Activated CD4-positive, alpha-beta T cell treated with anti-CD3 and anti-CD28 coated beads for 36 hours (primary cell): ENCODE results near the gene ERVMER34-1. TPM values are rescaled to one million over a fixed set of nuclear protein-coding genes. Genes with fewer than 3 reads are reported as not detected.

Experiments used
- ATAC-seq: fragments of 200-7000 bp; cut with Tn5 transposase; one replicate; pipeline ENCODE4 v1.10.0; 2021; ENCODE audit warnings: mild to moderate bottlenecking, moderate library complexity
- CTCF ChIA-PET: fragments of 350-600 bp; sonication (Branson Sonifier 250); formaldehyde crosslinking; loops from one replicate; lab custom pipeline; 2021; ENCODE audit warnings: antibody characterized with exemption; lab: Charles Lee
- POLR2A ChIA-PET: fragments of 350-600 bp; sonication (Branson Sonifier 250); formaldehyde crosslinking; loops from one replicate; lab custom pipeline; 2021; ENCODE audit warnings: antibody characterized with exemption, inconsistent platforms; lab: Charles Lee
- DNase-seq: peaks from one replicate; pipeline ENCODE4 v3.0.0-alpha.2; 2020
- H3K27ac Mint-ChIP-seq: one replicate; pipeline ENCODE4 v1.8.0; 2021; ENCODE audit warnings: mixed read lengths
- H3K27me3 Mint-ChIP-seq: one replicate; pipeline ENCODE4 v1.8.0; 2021; ENCODE audit warnings: mixed read lengths
- H3K36me3 Mint-ChIP-seq: one replicate; pipeline ENCODE4 v1.8.0; 2021; ENCODE audit warnings: low read depth, mixed read lengths
- H3K4me1 Mint-ChIP-seq: one replicate; pipeline ENCODE4 v1.8.0; 2021; ENCODE audit warnings: mixed read lengths
- H3K4me3 Mint-ChIP-seq: one replicate; pipeline ENCODE4 v1.8.0; 2021; ENCODE audit warnings: mild to moderate bottlenecking, moderate library complexity, mixed read lengths
- H3K9me3 Mint-ChIP-seq: one replicate; pipeline ENCODE4 v1.8.0; 2021; ENCODE audit warnings: low read depth, mixed read lengths
- intact Hi-C, 2 experiments: fragments of 100-400 bp; cut with DNase I in 1 of 2; cut with micrococcal nuclease in 1 of 2; formaldehyde crosslinking; loops; one replicate each; pipeline versions ENCODE4 v1.14.2 to v1.15.1; 2022 to 2024; cut with DNase I, micrococcal nuclease
- total RNA-seq, 2 experiments: library from RNA; stranded (reverse); gene quantifications; one replicate each; pipeline ENCODE4 v1.2.3, GENCODE V29; 2021

ERVMER34-1 gene
- total RNA-seq, 2 experiments from 2014 or later, result 0.14 to 0.67 TPM

DNA sequence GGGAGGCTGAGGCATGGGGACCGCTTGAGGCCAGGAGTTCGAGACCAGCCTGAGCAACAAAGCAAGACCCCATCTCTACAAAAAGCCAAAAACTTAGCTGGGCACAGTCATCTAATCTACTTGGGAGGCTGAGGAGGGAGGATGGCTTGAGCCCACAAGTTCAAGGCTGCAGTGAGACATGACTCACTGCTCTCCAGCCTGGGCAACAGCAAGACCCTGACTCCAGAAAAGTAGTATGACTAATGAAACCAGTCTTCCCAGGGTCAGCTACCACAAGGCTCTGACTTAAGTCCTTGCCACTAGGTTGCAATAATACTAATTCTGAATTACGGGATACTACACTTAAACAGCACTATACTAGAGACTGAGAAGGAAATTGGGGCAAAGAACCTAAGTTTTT lies 33.1 kb downstream of the ERVMER34-1 start:
- Mint-ChIP-seq H3K4me3 (no peak overlapping the region), H3K27me3 (no peaks in the 10 kb centered on the region), H3K9me3 (no peaks in the 10 kb centered on the region), H3K27ac (peak overlapping the region; percentile 55), H3K4me1 (peaks cover 36% of the 10 kb centered on the region), H3K36me3 (peaks cover 65% of the 10 kb centered on the region)
- no peak for ATAC-seq
- DNase-seq, result no peak
- POLR2A ChIA-PET, result no interaction called here
- intact Hi-C loops, result loop anchor here in 1 of 2 experiments (10.0 kb wide), 2 partner anchors 417 to 647 kb away; partner anchors contain the start of gene SCFD2
- CTCF ChIA-PET, result interaction anchor here (0.6 to 1.8 kb wide), 2 partner anchors 173 to 224 kb away, joined by 3 to 4 read pairs; no protein-coding TSS in a partner anchor

GRCh38 chr4:52716364-52717151 lies 34.7 kb downstream of the ERVMER34-1 start:
- ATAC-seq (no peak), DNase-seq (no peak)
- ChIA-PET CTCF (interaction anchor here (1.8 kb wide), 1 partner anchor 171 kb away, joined by 4 read pairs; no protein-coding TSS in a partner anchor), POLR2A (no interaction called here)
- Mint-ChIP-seq H3K27ac (no peak overlapping the region), H3K4me1 (peaks cover 36% of the 10 kb centered on the region), H3K4me3 (no peak overlapping the region), H3K27me3 (no peaks in the 10 kb centered on the region), H3K9me3 (no peaks in the 10 kb centered on the region), H3K36me3 (peaks cover 67% of the 10 kb centered on the region)
- intact Hi-C loops, result loop anchor here in 1 of 2 experiments (10.0 kb wide), 2 partner anchors 418 to 648 kb away; partner anchors contain the start of gene SCFD2

DNA sequence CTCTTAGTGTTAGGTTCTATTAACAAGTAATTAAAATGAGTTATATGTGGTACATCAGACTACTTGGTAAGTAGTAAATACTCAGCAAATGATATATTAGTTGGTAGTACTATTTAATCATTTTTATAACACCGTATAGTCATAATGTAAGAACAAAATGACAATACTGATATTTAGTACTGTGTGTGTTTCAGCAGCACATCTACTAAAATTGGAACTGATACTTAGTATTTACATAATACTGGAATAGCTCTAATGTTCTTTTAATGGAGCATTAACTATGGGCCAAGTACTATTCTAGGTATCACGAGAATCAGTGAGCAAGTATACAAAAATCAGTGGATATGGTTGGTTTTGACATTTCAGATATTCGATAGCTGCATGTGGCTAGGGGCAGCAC lies 35.3 kb downstream of the ERVMER34-1 start:
- CTCF ChIA-PET, result no interaction called here
- no peak for ATAC-seq
- Mint-ChIP-seq H3K4me3 (peak overlapping the region; percentile 90), H3K9me3 (no peaks in the 10 kb centered on the region), H3K27me3 (no peaks in the 10 kb centered on the region), H3K4me1 (peaks cover 41% of the 10 kb centered on the region), H3K27ac (peak overlapping the region; percentile 99), H3K36me3 (peaks cover 61% of the 10 kb centered on the region)
- intact Hi-C loops, result loop anchor here in 1 of 2 experiments (10.0 kb wide), 2 partner anchors 419 to 649 kb away; partner anchors contain the start of gene SCFD2
- DNase-seq, result no peak
- POLR2A ChIA-PET, result no interaction called here

DNA sequence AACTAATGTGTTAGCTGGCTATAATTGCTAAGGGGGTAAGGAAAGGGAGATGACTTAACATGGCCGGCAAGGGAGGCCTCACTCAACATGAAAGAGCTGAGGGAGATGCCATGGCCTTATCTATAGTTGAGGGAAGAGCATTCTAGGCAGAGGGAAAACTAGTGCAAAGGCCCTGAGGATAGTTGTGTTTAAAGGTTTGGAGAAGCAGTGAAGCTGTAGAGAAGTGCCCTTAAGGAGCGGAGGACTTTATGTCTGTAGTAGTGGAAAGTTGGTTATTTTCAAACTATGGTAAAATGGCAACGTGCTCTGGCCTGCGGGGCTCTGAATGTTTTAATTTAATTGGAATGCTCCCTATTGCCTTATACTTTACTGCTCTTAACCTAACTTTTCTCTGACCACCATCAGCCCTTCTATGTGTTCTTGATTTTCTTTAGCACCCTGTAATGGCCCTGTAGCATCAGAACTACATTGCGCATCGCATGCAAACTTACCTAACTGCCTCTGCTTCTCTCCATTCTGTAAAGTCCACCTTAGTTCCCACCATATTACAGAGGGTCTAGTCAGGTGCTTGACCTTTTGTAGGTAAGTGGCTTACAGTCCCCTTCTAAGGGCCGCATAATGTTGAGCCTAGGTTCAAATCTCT lies 35.8 kb downstream of the ERVMER34-1 start:
- POLR2A ChIA-PET, result no interaction called here
- intact Hi-C loops, result loop anchor here in 1 of 2 experiments (10.0 kb wide), 2 partner anchors 419 to 649 kb away; partner anchors contain the start of gene SCFD2
- H3K36me3 Mint-ChIP-seq, result peaks cover 59% of the 10 kb centered on the region

DNA sequence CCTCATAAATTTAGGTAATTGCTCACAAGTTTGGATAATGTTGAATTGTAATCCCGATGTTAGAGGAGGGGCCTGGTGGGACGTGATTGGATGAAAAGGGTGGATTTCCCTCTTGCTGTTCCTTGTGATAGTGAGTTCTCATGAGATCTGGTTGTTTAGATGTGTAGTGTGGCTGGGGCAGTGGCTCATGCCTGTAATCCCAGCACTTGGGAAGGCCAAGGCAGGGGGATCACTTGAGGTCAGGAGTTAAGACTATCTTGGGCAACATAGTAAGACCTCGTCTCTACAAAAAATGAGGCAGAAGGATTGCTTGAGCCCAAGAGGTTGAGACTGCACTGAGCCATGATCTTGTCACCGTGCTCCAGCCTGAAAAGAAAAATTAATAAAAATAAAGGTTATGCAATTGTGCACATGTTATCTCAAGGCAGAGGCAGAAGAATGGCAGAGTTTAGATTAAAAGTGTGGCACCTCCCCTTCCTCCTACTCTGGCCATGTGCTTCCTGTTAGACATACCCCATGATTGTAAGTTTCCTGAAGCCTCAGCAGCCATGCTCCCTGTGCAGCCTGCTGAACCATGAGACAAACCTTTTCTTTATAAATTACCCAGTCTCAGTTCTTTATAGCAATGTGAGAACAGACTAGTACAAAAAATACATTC lies 36.5 kb downstream of the ERVMER34-1 start:
- CTCF ChIA-PET, result no interaction called here
- Mint-ChIP-seq H3K9me3 (no peaks in the 10 kb centered on the region), H3K4me3 (peak overlapping the region; percentile 90), H3K27ac (peak overlapping the region; percentile 99), H3K4me1 (peaks cover 45% of the 10 kb centered on the region), H3K36me3 (peaks cover 52% of the 10 kb centered on the region), H3K27me3 (no peaks in the 10 kb centered on the region)
- DNase-seq (peak; percentile 27), ATAC-seq (no peak)
- intact Hi-C loops, result loop anchor here (5.0 to 10.0 kb wide), 5 partner anchors 57 to 1518 kb away; partner anchors contain the start of genes SCFD2 (in 1 of the 2) and USP46 (in 1 of the 2)
- POLR2A ChIA-PET, result no interaction called here

More for the DNA sequence above, 35.8 kb downstream of the ERVMER34-1 start:
- CTCF ChIA-PET, result no interaction called here
- peak overlapping the region; percentile 90 for H3K4me3 Mint-ChIP-seq
- peak overlapping the region; percentile 99 for H3K27ac Mint-ChIP-seq
- no peak for ATAC-seq
- H3K9me3 Mint-ChIP-seq, result no peaks in the 10 kb centered on the region
- H3K4me1 Mint-ChIP-seq, result peaks cover 45% of the 10 kb centered on the region
- no peaks in the 10 kb centered on the region for H3K27me3 Mint-ChIP-seq
- no peak for DNase-seq

- ATAC-seq (no peak), DNase-seq (peak; percentile 20)
- H3K27me3 Mint-ChIP-seq, result no peaks in the 10 kb centered on the region
- H3K27ac Mint-ChIP-seq, result peak overlapping the region; percentile 99
- peak overlapping the region; percentile 90 for H3K4me3 Mint-ChIP-seq
- no peaks in the 10 kb centered on the region for H3K9me3 Mint-ChIP-seq
- intact Hi-C loops, result loop anchor here (2.0 to 10.0 kb wide), 10 partner anchors 56 to 1519 kb away; partner anchors contain the start of genes CHIC2 (in 1 of the 2), DCUN1D4 (in 1 of the 2), SCFD2 (in 1 of the 2) and USP46 (in 1 of the 2)
- peaks cover 45% of the 10 kb centered on the region for H3K4me1 Mint-ChIP-seq
- ChIA-PET POLR2A (interaction anchor here (0.6 to 2.7 kb wide), 3 partner anchors 8 to 110 kb away, joined by 3 to 22 read pairs (median 3); no protein-coding TSS in a partner anchor), CTCF (interaction anchor here (0.8 kb wide), 1 partner anchor 123 kb away, joined by 3 read pairs; no protein-coding TSS in a partner anchor)
- peaks cover 48% of the 10 kb centered on the region for H3K36me3 Mint-ChIP-seq
Measured at GRCh38 chr4:52713456-52713937, 37.7 kb downstream of the ERVMER34-1 start.

DNA sequence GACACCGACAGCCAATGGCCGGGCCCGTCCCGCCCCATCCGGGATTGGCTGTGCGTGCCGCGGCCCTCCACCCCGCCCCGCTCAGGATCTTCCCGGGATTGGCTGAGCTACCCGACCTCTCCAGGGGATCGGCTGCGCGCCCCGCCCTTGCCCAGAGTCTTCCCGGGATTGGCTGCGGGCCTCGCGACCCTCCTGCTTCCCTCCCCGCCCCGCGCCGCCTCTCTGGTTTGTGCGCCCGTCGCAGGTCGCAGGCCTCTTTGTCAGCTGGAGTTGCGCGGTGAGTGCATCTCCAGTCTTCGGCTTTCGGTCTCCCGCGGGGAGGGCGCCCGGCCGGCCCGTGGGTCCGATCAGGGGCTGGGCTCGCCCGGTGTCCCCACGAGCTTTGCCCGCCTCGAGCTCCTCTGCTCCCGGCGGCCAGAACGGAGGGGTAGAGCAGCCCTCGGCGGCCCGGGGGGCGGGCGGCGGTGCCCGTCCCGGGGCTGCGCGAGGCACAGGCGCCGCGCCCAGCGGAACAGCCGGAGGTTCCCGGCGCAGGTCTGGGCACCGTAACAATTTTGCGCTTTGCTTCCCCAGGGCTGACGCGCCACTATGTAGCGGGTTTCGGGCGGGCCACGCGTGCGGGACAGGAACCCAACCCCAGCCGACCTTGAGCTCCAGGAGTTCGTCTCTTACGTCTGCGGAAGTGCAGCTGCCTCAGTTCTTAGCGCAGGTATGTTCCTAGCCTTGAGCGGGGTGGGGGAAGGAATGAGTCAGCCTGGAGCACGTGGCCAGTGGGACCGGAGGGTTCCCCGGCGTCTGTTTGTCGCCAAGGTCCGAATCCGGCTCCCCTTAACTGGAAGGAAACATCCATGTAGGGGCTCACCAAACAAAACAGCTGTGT lies 38.7 kb downstream of the ERVMER34-1 start:
- intact Hi-C loops, result loop anchor here (1.0 to 10.0 kb wide), 15 partner anchors 10 to 1520 kb away; partner anchors contain the start of genes SCFD2 (in 2 of the 2), USP46 (in 2 of the 2), CHIC2 (in 1 of the 2) and DCUN1D4 (in 1 of the 2)
- POLR2A ChIA-PET, result interaction anchor here (0.7 to 2.7 kb wide), 8 partner anchors 9 to 1351 kb away, joined by 3 to 22 read pairs (median 3); partner anchors contain the start of gene DCUN1D4
- H3K27ac Mint-ChIP-seq, result peak overlapping the region; percentile 99
- peaks cover 43% of the 10 kb centered on the region for H3K4me1 Mint-ChIP-seq
- ATAC-seq, result peak; percentile 96
- H3K4me3 Mint-ChIP-seq, result peak overlapping the region; percentile 90
- peak; percentile 98 for DNase-seq
- no peaks in the 10 kb centered on the region for H3K9me3 Mint-ChIP-seq
- H3K27me3 Mint-ChIP-seq, result no peaks in the 10 kb centered on the region
- H3K36me3 Mint-ChIP-seq, result peaks cover 41% of the 10 kb centered on the region
- CTCF ChIA-PET, result interaction anchor here (0.6 to 1.4 kb wide), 8 partner anchors 8 to 391 kb away, joined by 3 to 4 read pairs (median 3); no protein-coding TSS in a partner anchor

DNA sequence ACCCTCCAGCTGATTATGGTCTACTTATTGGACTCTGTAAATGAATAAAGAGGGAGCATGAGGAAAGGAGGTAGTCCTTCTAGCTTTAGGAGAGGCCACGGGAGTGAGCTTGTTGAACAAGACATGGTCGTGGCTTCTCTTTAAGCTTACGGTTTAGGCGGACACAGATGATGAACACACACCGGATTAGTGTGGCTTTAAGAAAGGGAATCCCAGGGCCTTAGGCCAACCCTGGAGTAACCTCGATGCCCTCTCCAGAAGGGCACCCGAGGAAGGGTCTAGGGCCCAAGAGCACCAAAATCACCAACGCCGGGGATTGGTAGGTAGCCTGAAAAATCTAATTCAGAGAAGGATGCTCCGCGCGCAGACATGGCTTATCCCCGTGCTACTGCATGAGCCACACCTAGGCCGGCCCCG lies 39.4 kb downstream of the ERVMER34-1 start:
- ATAC-seq (peak; percentile 0), DNase-seq (no peak)
- H3K27me3 Mint-ChIP-seq, result no peaks in the 10 kb centered on the region
- H3K4me3 Mint-ChIP-seq, result peak overlapping the region; percentile 90
- intact Hi-C loops, result loop anchor here (1.0 to 10.0 kb wide), 15 partner anchors 10 to 1520 kb away; partner anchors contain the start of genes SCFD2 (in 2 of the 2), USP46 (in 2 of the 2), CHIC2 (in 1 of the 2) and DCUN1D4 (in 1 of the 2)
- H3K9me3 Mint-ChIP-seq, result no peaks in the 10 kb centered on the region
- peak overlapping the region; percentile 72 for H3K27ac Mint-ChIP-seq
- ChIA-PET POLR2A (interaction anchor here (0.5 to 2.7 kb wide), 5 partner anchors 10 to 1352 kb away, joined by 3 to 22 read pairs (median 3); partner anchors contain the start of gene DCUN1D4), CTCF (interaction anchor here (0.6 to 1.4 kb wide), 6 partner anchors 9 to 392 kb away, joined by 3 to 4 read pairs (median 3); no protein-coding TSS in a partner anchor)
- H3K4me1 Mint-ChIP-seq, result peaks cover 43% of the 10 kb centered on the region
- H3K36me3 Mint-ChIP-seq, result peaks cover 37% of the 10 kb centered on the region

GRCh38 chr4:52711272-52711671 lies 40.0 kb downstream of the ERVMER34-1 start:
- H3K27ac Mint-ChIP-seq, result peak overlapping the region; percentile 72
- H3K36me3 Mint-ChIP-seq, result peaks cover 35% of the 10 kb centered on the region
- CTCF ChIA-PET, result interaction anchor here (0.8 to 1.0 kb wide), 3 partner anchors 10 to 44 kb away, joined by 3 to 4 read pairs (median 3); no protein-coding TSS in a partner anchor
- no peak for ATAC-seq
- intact Hi-C loops, result loop anchor here (5.0 to 10.0 kb wide), 5 partner anchors 54 to 1521 kb away; partner anchors contain the start of genes SCFD2 (in 1 of the 2) and USP46 (in 1 of the 2)
- no peaks in the 10 kb centered on the region for H3K27me3 Mint-ChIP-seq
- peak overlapping the region; percentile 90 for H3K4me3 Mint-ChIP-seq
- POLR2A ChIA-PET, result interaction anchor here (0.5 kb wide), 1 partner anchor 53 kb away, joined by 3 read pairs; no protein-coding TSS in a partner anchor
- H3K4me1 Mint-ChIP-seq, result peaks cover 41% of the 10 kb centered on the region
- no peaks in the 10 kb centered on the region for H3K9me3 Mint-ChIP-seq
- no peak for DNase-seq
